A549 treated with RU486 at 1 μM for 4 hours (cell line): ENCODE data around the gene MYCT1. TPM values are rescaled to one million over a fixed set of nuclear protein-coding genes. Genes with fewer than 3 reads are reported as not detected.

Source experiments
- total RNA-seq: library from RNA; stranded (reverse); fragments of 200-300 nt; extraction: Qiagen RNA extraction; gene quantifications from 5 replicates; pipeline ENCODE4 v1.2.3, GENCODE V29; 2022; ENCODE audit warnings: low read depth

Gene MYCT1
- 0.03 to 0.13 TPM (median 0.09 TPM) in 4 of 5 replicates, not detected in the other for total RNA-seq

GRCh38 chr6:152697634-152698033 lies at the start of gene MYCT1:
Gene MYCT1, plus strand, starts transcription at chr6:152697897. Its CDS starts 6 bp downstream, at chr6:152697903.

GRCh38 chr6:152750694-152751093 lies 53.0 kb downstream of the MYCT1 start, which contains the start of gene VIP:
Gene VIP, plus strand, starts transcription at chr6:152750797. Its CDS starts 1,381 bp downstream, at chr6:152752178.

Other genes starting within 250 kb of the MYCT1 start
- 33.3 to 41.8 TPM (median 34.8 TPM) in 5 replicates for gene SYNE1, start 60.5 kb upstream of the MYCT1 start, total RNA-seq
- gene VIP, start 52.9 kb downstream of the MYCT1 start, total RNA-seq, result not detected in 5 replicates